HEK293T (cell line): ENCODE measurements around the gene TNRC18.

ENCODE experiments used
- CTCF ChIA-PET: fragments of 350-600 bp; formaldehyde crosslinking; extraction: SDS; loops from one replicate; lab custom pipeline; 2021; ENCODE audit warnings: antibody characterized with exemption, inconsistent platforms; lab: Yijun Ruan, JAX
- POLR2A ChIA-PET: fragments of 350-600 bp; formaldehyde crosslinking; extraction: SDS; loops from one replicate; lab custom pipeline; 2020; ENCODE audit warnings: antibody characterized with exemption, inconsistent platforms; lab: Yijun Ruan, JAX
- DNase-seq: peaks from one replicate; pipeline ENCODE4 v3.0.0; 2012; ENCODE audit warnings: mixed read lengths; ENCODE audit errors: extremely low spot score
- ARNT ChIP-seq: fragments of 450-650 bp; IDR thresholded peaks from 2 replicates; pipeline ENCODE4 v1.6.1; 2017; ENCODE audit warnings: mild to moderate bottlenecking
- BHLHE40 ChIP-seq: fragments of 450-650 bp; IDR thresholded peaks from 2 replicates; pipeline ENCODE4 v1.6.1; 2016; ENCODE audit warnings: mild to moderate bottlenecking, moderate library complexity, borderline replicate concordance
- CTBP1 ChIP-seq: fragments of 450-650 bp; IDR thresholded peaks from 2 replicates; pipeline ENCODE4 v1.6.1; 2016; ENCODE audit warnings: borderline replicate concordance
- ELF4 ChIP-seq: fragments of 450-650 bp; IDR thresholded peaks from 2 replicates; pipeline ENCODE4 v1.6.1; 2017; ENCODE audit warnings: antibody characterized with exemption
- FOXA1 ChIP-seq: fragments of 450-650 bp; IDR thresholded peaks from 2 replicates; pipeline ENCODE4 v1.6.1; 2016; ENCODE audit warnings: mild to moderate bottlenecking
- FOXK2 ChIP-seq: fragments of 450-650 bp; IDR thresholded peaks from 2 replicates; pipeline ENCODE4 v1.6.1; 2016; ENCODE audit warnings: mild to moderate bottlenecking
- FOXM1 ChIP-seq: fragments of 450-650 bp; IDR thresholded peaks from 2 replicates; pipeline ENCODE4 v1.6.1; 2017; ENCODE audit warnings: mild to moderate bottlenecking, borderline replicate concordance
- HDGF ChIP-seq: fragments of 450-650 bp; IDR thresholded peaks from 2 replicates; pipeline ENCODE4 v1.6.1; 2017; ENCODE audit warnings: antibody characterized with exemption, borderline replicate concordance
- L3MBTL2 ChIP-seq: fragments of 450-650 bp; conservative IDR thresholded peaks from 2 replicates; pipeline ENCODE4 v1.6.1; 2016; ENCODE audit warnings: mild to moderate bottlenecking
- LEF1 ChIP-seq: fragments of 450-650 bp; IDR thresholded peaks from 2 replicates; pipeline ENCODE4 v1.6.1; 2017; ENCODE audit warnings: mild to moderate bottlenecking, borderline replicate concordance
- NFRKB ChIP-seq: fragments of 450-650 bp; IDR thresholded peaks from 2 replicates; pipeline ENCODE4 v1.6.1; 2016; ENCODE audit warnings: mild to moderate bottlenecking, moderate library complexity
- SP1 ChIP-seq: fragments of 450-650 bp; IDR thresholded peaks from 2 replicates; pipeline ENCODE4 v1.6.1; 2017
- SUZ12 ChIP-seq: fragments of 450-650 bp; IDR thresholded peaks from 2 replicates; pipeline ENCODE4 v1.6.1; 2016; ENCODE audit warnings: mild to moderate bottlenecking
- TARDBP ChIP-seq: fragments of 450-650 bp; IDR thresholded peaks from 2 replicates; pipeline ENCODE4 v1.6.1; 2016
- ZNF384 ChIP-seq: fragments of 450-650 bp; IDR thresholded peaks from 2 replicates; pipeline ENCODE4 v1.6.1; 2016
- TF ChIP-seq, protein P1 (sequence below): fragments of 450-650 bp; IDR thresholded peaks from 2 replicates; pipeline ENCODE4 v1.6.1; 2016

TNRC18 gene

GRCh38 chr7:5467645-5468044, 44.0 kb upstream of the TNRC18 start:
- no peak for TF ChIP-seq ARNT
- no peak for TF ChIP-seq FOXK2
- TF ChIP-seq FOXM1, result no peak
- TF ChIP-seq ELF4, result no peak
- TF ChIP-seq, protein P1, sequence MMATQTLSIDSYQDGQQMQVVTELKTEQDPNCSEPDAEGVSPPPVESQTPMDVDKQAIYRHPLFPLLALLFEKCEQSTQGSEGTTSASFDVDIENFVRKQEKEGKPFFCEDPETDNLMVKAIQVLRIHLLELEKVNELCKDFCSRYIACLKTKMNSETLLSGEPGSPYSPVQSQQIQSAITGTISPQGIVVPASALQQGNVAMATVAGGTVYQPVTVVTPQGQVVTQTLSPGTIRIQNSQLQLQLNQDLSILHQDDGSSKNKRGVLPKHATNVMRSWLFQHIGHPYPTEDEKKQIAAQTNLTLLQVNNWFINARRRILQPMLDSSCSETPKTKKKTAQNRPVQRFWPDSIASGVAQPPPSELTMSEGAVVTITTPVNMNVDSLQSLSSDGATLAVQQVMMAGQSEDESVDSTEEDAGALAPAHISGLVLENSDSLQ, result no peak
- TF ChIP-seq BHLHE40, result no peak
- no peak for TF ChIP-seq ZNF384
- TF ChIP-seq LEF1, result no peak
- TF ChIP-seq L3MBTL2, result no peak
- no peak for TF ChIP-seq TARDBP
- TF ChIP-seq CTBP1, result no peak
- TF ChIP-seq SUZ12, result no peak
- TF ChIP-seq FOXA1, result no peak
- TF ChIP-seq HDGF, result no peak
- no peak for TF ChIP-seq SP1
- TF ChIP-seq NFRKB, result no peak
- no peak for DNase-seq
- ChIA-PET POLR2A (no interaction called here), CTCF (no interaction called here)

DNA sequence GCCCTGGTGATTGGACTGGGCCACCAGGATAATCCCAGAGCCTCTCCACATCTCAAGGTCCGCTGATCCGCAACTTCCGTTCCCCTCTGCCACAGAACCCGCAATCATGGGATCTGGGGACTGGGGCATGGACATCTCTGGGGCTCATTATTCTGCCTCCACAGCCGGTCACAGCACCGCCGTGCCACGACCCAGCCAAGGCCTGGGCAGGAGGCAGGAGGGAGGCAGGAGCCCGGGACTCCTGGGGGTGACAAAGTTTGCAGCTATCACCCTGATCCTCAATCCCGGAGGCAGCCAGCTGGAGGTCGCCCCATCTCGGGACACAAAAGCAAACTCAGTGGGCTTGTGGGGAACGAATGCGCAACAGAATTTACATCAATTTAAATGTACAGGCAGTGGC, 42.9 kb upstream of the TNRC18 start:
- POLR2A ChIA-PET, result no interaction called here
- DNase-seq, result no peak
- TF ChIP-seq FOXM1 (no peak), ELF4 (no peak), LEF1 (no peak), SUZ12 (no peak), ZNF384 (no peak), SP1 (no peak), FOXA1 (no peak)
- TF ChIP-seq, protein P1, result no peak
- CTCF ChIA-PET, result no interaction called here

GRCh38 chr7:5463031-5463430, 39.4 kb upstream of the TNRC18 start:
- ChIA-PET CTCF (no interaction called here), POLR2A (no interaction called here)
- TF ChIP-seq, protein P1, result no peak
- TF ChIP-seq BHLHE40, result no peak
- no peak for TF ChIP-seq CTBP1
- no peak for TF ChIP-seq TARDBP
- TF ChIP-seq ELF4, result no peak
- no peak for TF ChIP-seq HDGF
- TF ChIP-seq SUZ12, result no peak
- TF ChIP-seq L3MBTL2, result no peak
- no peak for TF ChIP-seq FOXM1
- no peak for TF ChIP-seq ARNT
- TF ChIP-seq FOXA1, result no peak
- TF ChIP-seq FOXK2, result no peak
- no peak for TF ChIP-seq SP1
- no peak for TF ChIP-seq NFRKB
- TF ChIP-seq LEF1, result no peak
- no peak for TF ChIP-seq ZNF384
- no peak for DNase-seq

- ChIA-PET CTCF (no interaction called here), POLR2A (interaction anchor here (0.7 kb wide), 1 partner anchor 166 kb away, joined by 3 read pairs; no protein-coding TSS in a partner anchor)
- DNase-seq, result no peak
- TF ChIP-seq SP1, result no peak
- no peak for TF ChIP-seq BHLHE40
- no peak for TF ChIP-seq FOXM1
- no peak for TF ChIP-seq ELF4
- no peak for TF ChIP-seq TARDBP
- no peak for TF ChIP-seq ARNT
- no peak for TF ChIP-seq FOXA1
- no peak for TF ChIP-seq L3MBTL2
- no peak for TF ChIP-seq NFRKB
- no peak for TF ChIP-seq HDGF
These were observed 38.6 kb upstream of the TNRC18 start for GRCh38 chr7:5462216-5462615.

- POLR2A ChIA-PET, result no interaction called here
- TF ChIP-seq FOXK2 (no peak), FOXM1 (no peak), SUZ12 (no peak), FOXA1 (no peak), NFRKB (no peak), ELF4 (no peak), HDGF (no peak), BHLHE40 (no peak), CTBP1 (no peak), L3MBTL2 (no peak), TARDBP (no peak), ZNF384 (no peak), ARNT (no peak), SP1 (no peak), LEF1 (no peak)
- TF ChIP-seq, protein P1, result no peak
These were observed 35.4 kb upstream of the TNRC18 start for GRCh38 chr7:5458921-5459480.

More at GRCh38 chr7:5458921-5459480, 35.4 kb upstream of the TNRC18 start:
- CTCF ChIA-PET, result interaction anchor here (0.8 kb wide), 1 partner anchor 9 kb away, joined by 6 read pairs; no protein-coding TSS in a partner anchor
- no peak for DNase-seq
